ENCODE data around the gene C10orf95. TPM values are rescaled to one million over a fixed set of nuclear protein-coding genes. Genes with fewer than 3 reads are reported as not detected.

C10orf95 gene
- total RNA-seq, 1 donor from 2014 or later: not detected

DNA sequence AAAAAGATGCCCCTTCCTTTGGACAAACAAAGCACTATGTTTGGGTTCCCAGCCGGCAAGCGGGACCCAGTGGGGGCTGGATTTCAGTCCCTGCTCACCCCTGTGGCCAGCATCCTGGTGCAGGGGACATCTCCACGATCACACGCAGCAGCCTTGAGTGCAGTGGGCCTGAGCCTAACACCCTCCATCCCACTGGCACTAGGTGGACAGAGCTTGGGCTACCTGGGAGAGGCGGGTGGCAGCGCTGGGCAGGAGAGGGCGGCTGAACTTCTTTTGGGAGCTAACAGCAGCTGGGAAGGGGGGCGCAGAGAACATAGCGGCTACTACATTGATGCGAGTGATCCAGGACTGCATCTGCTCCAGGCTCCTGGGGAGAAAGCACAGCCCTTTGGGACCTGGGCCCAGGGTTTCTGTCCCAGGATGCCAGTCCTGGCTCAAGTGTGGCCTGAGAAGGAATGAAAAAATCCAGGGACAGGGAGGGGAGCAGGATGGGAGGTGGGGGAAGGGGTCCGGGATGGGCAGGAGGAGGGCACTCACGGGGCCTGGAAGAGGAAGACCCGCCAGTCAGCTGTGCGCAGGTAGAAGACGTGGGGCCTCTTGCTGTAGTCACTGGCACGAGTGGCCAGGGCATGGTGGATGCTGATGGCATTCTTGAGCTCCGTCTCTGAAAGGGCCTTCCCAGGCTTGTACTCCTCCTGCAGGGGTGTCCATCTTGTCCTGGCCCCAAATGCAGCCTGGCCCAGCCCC lies 46.8 kb downstream of the C10orf95 start:
- Mint-ChIP-seq H3K27ac (ENCODE audit: unreplicated experiment) (no peak overlapping the region), H3K4me1 (ENCODE audit: low read depth, unreplicated experiment) (peaks cover 12% of the 10 kb centered on the region), H3K27me3 (ENCODE audit: unreplicated experiment) (peaks cover 5% of the 10 kb centered on the region), H3K36me3 (ENCODE audit: unreplicated experiment) (no peaks in the 10 kb centered on the region), H3K9me3 (ENCODE audit: unreplicated experiment) (peaks cover 1% of the 10 kb centered on the region), H3K4me3 (ENCODE audit: unreplicated experiment) (no peak overlapping the region)
- TF ChIP-seq, protein P1, sequence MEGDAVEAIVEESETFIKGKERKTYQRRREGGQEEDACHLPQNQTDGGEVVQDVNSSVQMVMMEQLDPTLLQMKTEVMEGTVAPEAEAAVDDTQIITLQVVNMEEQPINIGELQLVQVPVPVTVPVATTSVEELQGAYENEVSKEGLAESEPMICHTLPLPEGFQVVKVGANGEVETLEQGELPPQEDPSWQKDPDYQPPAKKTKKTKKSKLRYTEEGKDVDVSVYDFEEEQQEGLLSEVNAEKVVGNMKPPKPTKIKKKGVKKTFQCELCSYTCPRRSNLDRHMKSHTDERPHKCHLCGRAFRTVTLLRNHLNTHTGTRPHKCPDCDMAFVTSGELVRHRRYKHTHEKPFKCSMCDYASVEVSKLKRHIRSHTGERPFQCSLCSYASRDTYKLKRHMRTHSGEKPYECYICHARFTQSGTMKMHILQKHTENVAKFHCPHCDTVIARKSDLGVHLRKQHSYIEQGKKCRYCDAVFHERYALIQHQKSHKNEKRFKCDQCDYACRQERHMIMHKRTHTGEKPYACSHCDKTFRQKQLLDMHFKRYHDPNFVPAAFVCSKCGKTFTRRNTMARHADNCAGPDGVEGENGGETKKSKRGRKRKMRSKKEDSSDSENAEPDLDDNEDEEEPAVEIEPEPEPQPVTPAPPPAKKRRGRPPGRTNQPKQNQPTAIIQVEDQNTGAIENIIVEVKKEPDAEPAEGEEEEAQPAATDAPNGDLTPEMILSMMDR (IDR thresholded peaks at IDR 0.05; ENCODE audit: partially characterized antibody, unreplicated experiment): no peak
- no peak for DNase-seq

DNA sequence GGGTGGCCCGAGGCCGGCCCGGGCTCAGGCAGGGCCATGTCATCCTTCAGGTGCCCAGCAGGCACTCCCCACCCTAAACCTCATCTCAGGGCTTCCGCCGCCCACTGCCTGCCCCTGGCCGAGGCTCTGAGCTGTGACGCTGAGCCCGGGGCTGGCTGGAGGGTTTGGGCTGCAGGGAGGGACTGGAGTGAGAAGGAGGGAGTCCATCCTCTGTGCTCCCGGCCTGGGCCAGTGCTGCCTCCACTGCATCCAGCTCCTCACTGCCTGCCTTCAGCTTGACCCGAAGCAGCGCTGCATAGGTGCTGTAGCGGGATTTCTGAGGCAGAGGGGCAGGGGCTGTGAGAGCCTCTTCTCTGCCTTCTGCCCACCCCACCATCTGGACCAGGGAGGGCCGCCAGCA lies 48.2 kb downstream of the C10orf95 start:
- no peak for DNase-seq
- H3K27ac Mint-ChIP-seq (ENCODE audit: unreplicated experiment): no peak overlapping the region
- H3K27me3 Mint-ChIP-seq (ENCODE audit: unreplicated experiment): peaks cover 6% of the 10 kb centered on the region
- H3K4me1 Mint-ChIP-seq (ENCODE audit: low read depth, unreplicated experiment): peaks cover 6% of the 10 kb centered on the region
- H3K9me3 Mint-ChIP-seq (ENCODE audit: unreplicated experiment): peaks cover 4% of the 10 kb centered on the region
- no peaks in the 10 kb centered on the region for H3K36me3 Mint-ChIP-seq (ENCODE audit: unreplicated experiment)
- TF ChIP-seq, protein P1 (IDR thresholded peaks at IDR 0.05; ENCODE audit: partially characterized antibody, unreplicated experiment): no peak
- H3K4me3 Mint-ChIP-seq (ENCODE audit: unreplicated experiment): no peak overlapping the region

DNA sequence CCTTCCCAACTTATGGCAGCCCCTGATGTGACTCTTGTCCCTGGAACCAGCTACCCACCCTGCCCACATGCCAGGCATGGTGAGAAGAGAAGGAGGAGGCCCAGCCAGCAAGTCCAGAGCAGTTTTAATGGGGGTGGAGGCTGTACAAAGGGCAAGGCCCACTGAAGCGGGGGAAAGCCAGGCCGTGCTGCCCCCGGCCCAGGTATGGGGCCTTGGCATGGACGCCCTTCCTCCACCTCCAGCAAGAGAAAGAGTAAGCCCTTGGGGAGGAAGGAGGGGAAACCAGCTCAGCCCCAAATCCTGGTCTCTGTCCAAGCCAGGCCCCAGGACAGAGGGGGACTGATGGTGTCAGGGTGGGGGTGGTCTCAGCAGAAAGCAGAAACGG lies 48.8 kb downstream of the C10orf95 start:
- H3K9me3 Mint-ChIP-seq (ENCODE audit: unreplicated experiment): peaks cover 4% of the 10 kb centered on the region
- H3K4me3 Mint-ChIP-seq (ENCODE audit: unreplicated experiment): no peak overlapping the region
- H3K36me3 Mint-ChIP-seq (ENCODE audit: unreplicated experiment): no peaks in the 10 kb centered on the region
- TF ChIP-seq, protein P1 (IDR thresholded peaks at IDR 0.05; ENCODE audit: partially characterized antibody, unreplicated experiment): no peak
- H3K27me3 Mint-ChIP-seq (ENCODE audit: unreplicated experiment): peaks cover 6% of the 10 kb centered on the region
- DNase-seq: no peak
- H3K4me1 Mint-ChIP-seq (ENCODE audit: low read depth, unreplicated experiment): peaks cover 2% of the 10 kb centered on the region
- H3K27ac Mint-ChIP-seq (ENCODE audit: unreplicated experiment): no peak overlapping the region

DNA sequence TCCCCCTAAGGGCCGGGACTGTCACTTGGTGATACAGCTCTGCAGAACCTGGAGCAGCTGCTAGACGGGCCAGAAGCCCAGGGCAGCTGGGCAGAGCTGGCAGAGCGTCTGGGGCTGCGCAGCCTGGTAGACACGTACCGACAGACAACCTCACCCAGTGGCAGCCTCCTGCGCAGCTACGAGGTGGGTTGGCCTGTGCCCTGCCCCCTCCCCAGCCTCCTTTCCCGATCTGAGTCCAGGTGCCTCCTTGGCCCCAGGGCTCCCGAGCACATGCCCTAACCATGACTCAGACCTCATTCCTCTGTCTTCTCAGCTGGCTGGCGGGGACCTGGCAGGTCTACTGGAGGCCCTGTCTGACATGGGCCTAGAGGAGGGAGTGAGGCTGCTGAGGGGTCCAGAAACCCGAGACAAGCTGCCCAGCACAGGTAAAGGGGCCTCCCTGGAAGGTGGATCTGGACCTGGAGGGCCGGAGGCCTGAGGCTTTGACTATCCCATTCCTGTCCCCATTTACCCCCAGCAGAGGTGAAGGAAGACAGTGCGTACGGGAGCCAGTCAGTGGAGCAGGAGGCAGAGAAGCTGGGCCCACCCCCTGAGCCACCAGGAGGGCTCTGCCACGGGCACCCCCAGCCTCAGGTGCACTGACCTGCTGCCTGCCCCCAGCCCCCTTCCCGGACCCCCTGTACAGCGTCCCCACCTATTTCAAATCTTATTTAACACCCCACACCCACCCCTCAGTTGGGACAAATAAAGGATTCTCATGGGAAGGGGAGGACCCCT lies 49.4 kb downstream of the C10orf95 start:
- H3K27me3 Mint-ChIP-seq (ENCODE audit: unreplicated experiment): peaks cover 6% of the 10 kb centered on the region
- peaks cover 4% of the 10 kb centered on the region for H3K9me3 Mint-ChIP-seq (ENCODE audit: unreplicated experiment)
- DNase-seq: no peak
- no peak overlapping the region for H3K27ac Mint-ChIP-seq (ENCODE audit: unreplicated experiment)
- no peak overlapping the region for H3K4me3 Mint-ChIP-seq (ENCODE audit: unreplicated experiment)
- TF ChIP-seq, protein P1 (IDR thresholded peaks at IDR 0.05; ENCODE audit: partially characterized antibody, unreplicated experiment): no peak
- peaks cover 2% of the 10 kb centered on the region for H3K4me1 Mint-ChIP-seq (ENCODE audit: low read depth, unreplicated experiment)
- no peaks in the 10 kb centered on the region for H3K36me3 Mint-ChIP-seq (ENCODE audit: unreplicated experiment)

DNA sequence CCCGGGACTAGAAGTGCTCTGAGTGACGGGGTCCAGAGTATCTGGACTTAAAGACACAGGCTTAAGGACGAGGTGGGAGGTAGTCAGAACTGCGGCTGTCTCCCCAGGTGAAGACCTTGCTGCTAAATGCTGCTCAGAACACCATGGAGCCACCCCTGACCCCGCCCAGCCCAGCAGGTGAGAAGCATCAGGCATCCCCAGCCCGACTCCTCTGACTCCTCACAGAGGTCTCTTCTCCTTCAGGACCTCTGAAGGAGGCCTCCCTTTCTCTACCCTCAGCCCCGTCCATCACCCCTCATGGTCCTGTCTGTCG lies 50.0 kb downstream of the C10orf95 start:
- Mint-ChIP-seq H3K27ac (ENCODE audit: unreplicated experiment) (no peak overlapping the region), H3K4me1 (ENCODE audit: low read depth, unreplicated experiment) (no peaks in the 10 kb centered on the region), H3K9me3 (ENCODE audit: unreplicated experiment) (peaks cover 4% of the 10 kb centered on the region), H3K4me3 (ENCODE audit: unreplicated experiment) (no peak overlapping the region), H3K36me3 (ENCODE audit: unreplicated experiment) (no peaks in the 10 kb centered on the region), H3K27me3 (ENCODE audit: unreplicated experiment) (peaks cover 6% of the 10 kb centered on the region)
- TF ChIP-seq, protein P1 (IDR thresholded peaks at IDR 0.05; ENCODE audit: partially characterized antibody, unreplicated experiment): no peak
- DNase-seq: no peak

Measured in glutamatergic neuron (in vitro differentiated cells).